SK-N-MC (cell line): ENCODE measurements around the gene WDR20.

Experiments
- EZH2 ChIP-seq: fragments of 200-600 bp; sonication (generic); IDR thresholded peaks from one replicate; pipeline ENCODE4 v1.6.1; 2017; ENCODE audit warnings: antibody characterized with exemption
- FOXP2 ChIP-seq: optimal IDR thresholded peaks from 2 replicates; pipeline ENCODE3; 2011; ENCODE audit warnings: mild to moderate bottlenecking, moderate library complexity; ENCODE audit not compliant: insufficient read depth; ENCODE audit errors: extremely low read length, control extremely low read depth
- POLR2AphosphoS5 ChIP-seq: IDR thresholded peaks from 2 replicates; pipeline ENCODE4 v1.6.1; 2012; ENCODE audit warnings: mild to moderate bottlenecking, low read depth, low read length, borderline replicate concordance

GRCh38 chr14:102194856-102195255 is 55.2 kb downstream of the WDR20 start:
- TF ChIP-seq POLR2AphosphoS5 (no peak), FOXP2 (no peak), EZH2 (no peak)
